Measurements from ENCODE around the gene CRHR2. TPM values are rescaled to one million over a fixed set of nuclear protein-coding genes. Genes with fewer than 3 reads are reported as not detected.

The CRHR2 gene
- total and polyA plus RNA-seq, 8 donors, result 0.06 to 0.79 (median 0.50) TPM

GRCh38 chr7:30658479-30659074 lies 23.7 kb downstream of the CRHR2 start:
- no peak overlapping the region for H3K4me3 ChIP-seq
- peak in 2 of 6 donors; percentile 4 to 19 for DNase-seq
- no peak overlapping the region for H3K27ac ChIP-seq
- H3K4me1 ChIP-seq, result no peaks in the 10 kb centered on the region
- no peaks in the 10 kb centered on the region for H3K27me3 ChIP-seq
- H3K36me3 ChIP-seq, result no peaks in the 10 kb centered on the region
- no peaks in the 10 kb centered on the region for H3K9me3 ChIP-seq
- WGBS, 2 donors, result 82 to 87% methylated on average over 3 of the region's 3 CpGs
- no peak for ATAC-seq
- TF ChIP-seq CTCF (IDR thresholded peaks at IDR 0.05), result no peak
- FAIRE-seq, result no peak
- intact Hi-C loops (cut with DNase I), result no loop called here

DNA sequence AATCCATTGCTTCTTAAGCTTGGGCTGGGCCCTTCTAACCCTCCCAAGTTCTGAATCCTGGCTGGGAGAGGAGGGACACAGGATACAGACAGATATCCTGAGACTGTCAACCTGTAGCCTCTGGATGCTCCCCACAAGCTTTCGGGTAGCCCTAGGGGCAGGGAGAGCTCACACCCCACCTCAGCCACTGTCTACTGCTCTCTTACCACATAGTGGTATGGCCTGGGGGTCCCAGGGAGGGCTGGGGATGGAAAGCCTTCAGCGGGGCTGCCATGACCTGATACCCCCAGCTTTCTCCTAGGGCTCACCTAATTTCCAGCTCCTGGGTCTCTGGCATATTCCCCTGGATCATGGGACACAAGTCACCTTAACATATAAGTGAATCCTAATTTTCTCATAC lies 25.1 kb downstream of the CRHR2 start:
- no peaks in the 10 kb centered on the region for H3K4me1 ChIP-seq
- ATAC-seq (no peak), DNase-seq (peak in 2 of 6 donors; percentile 24 to 28), FAIRE-seq (no peak)
- no peaks in the 10 kb centered on the region for H3K36me3 ChIP-seq
- intact Hi-C loops (cut with DNase I), result no loop called here
- no peaks in the 10 kb centered on the region for H3K27me3 ChIP-seq
- no peaks in the 10 kb centered on the region for H3K9me3 ChIP-seq
- no peak overlapping the region for H3K27ac ChIP-seq
- TF ChIP-seq CTCF (IDR thresholded peaks at IDR 0.05), result no peak
- no peak overlapping the region for H3K4me3 ChIP-seq
- 97 to 100% methylated on average over 2 of the region's 2 CpGs for WGBS, 2 donors

GRCh38 chr7:30656006-30656957 lies 26.0 kb downstream of the CRHR2 start:
- H3K27me3 ChIP-seq, result no peaks in the 10 kb centered on the region
- no peaks in the 10 kb centered on the region for H3K9me3 ChIP-seq
- H3K36me3 ChIP-seq, result no peaks in the 10 kb centered on the region
- no peak overlapping the region for H3K4me3 ChIP-seq
- no peaks in the 10 kb centered on the region for H3K4me1 ChIP-seq
- ATAC-seq (no peak), DNase-seq (peak in 2 of 6 donors; percentile 31 to 41), FAIRE-seq (no peak)
- WGBS, 2 donors, result 80 to 82% methylated on average over 21 of the region's 21 CpGs
- intact Hi-C loops (cut with DNase I), result no loop called here
- H3K27ac ChIP-seq, result no peak overlapping the region
- no peak for TF ChIP-seq CTCF (IDR thresholded peaks at IDR 0.05)

GRCh38 chr7:30655096-30655970 lies 26.9 kb downstream of the CRHR2 start:
- H3K36me3 ChIP-seq, result no peaks in the 10 kb centered on the region
- no peak for TF ChIP-seq CTCF (IDR thresholded peaks at IDR 0.05)
- no peaks in the 10 kb centered on the region for H3K27me3 ChIP-seq
- no peak overlapping the region for H3K4me3 ChIP-seq
- WGBS, 2 donors, result 91 to 93% methylated on average over 22 of the region's 22 CpGs
- H3K4me1 ChIP-seq, result no peaks in the 10 kb centered on the region
- DNase-seq (peak in 2 of 6 donors; percentile 40 to 43), FAIRE-seq (no peak), ATAC-seq (no peak)
- no peaks in the 10 kb centered on the region for H3K9me3 ChIP-seq
- no peak overlapping the region for H3K27ac ChIP-seq
- intact Hi-C loops (cut with DNase I), result no loop called here
